GM21528 (cell line): ENCODE measurements around the gene TAF1A.

ENCODE experiments used
- ATAC-seq: cut with Tn5 transposase; IDR thresholded peaks from one replicate; pipeline ENCODE4 v1.9.1; 2021; ENCODE audit warnings: mild to moderate bottlenecking, moderate library complexity; ENCODE audit not compliant: unreplicated experiment, low FRiP score

Gene TAF1A

GRCh38 chr1:222540598-222540995 lies 49.1 kb downstream of the TAF1A start:
- no peak for ATAC-seq

GRCh38 chr1:222539951-222540597 lies 49.7 kb downstream of the TAF1A start:
- ATAC-seq, result no peak

- ATAC-seq, result no peak
Measured at GRCh38 chr1:222535455-222535854, 54.3 kb downstream of the TAF1A start.

DNA sequence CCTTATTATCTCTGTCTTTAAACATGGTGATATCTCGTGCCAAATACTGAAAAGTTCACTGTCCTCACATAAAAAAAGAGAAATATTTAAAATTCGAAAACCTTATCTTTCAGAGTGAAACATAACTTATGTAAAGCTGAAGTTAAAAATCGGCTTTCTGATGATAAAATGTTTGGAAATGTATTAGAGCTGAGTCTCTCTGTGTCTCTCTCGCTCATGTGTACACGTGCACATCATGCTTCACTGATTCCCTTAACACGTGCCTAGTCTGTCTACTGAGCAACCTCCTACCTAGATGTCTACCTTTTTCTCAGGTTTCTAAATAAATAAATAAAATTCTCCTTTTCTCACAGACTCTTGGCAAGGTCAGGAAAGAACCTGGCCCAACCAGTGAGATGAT lies 58.9 kb downstream of the TAF1A start:
- no peak for ATAC-seq

DNA sequence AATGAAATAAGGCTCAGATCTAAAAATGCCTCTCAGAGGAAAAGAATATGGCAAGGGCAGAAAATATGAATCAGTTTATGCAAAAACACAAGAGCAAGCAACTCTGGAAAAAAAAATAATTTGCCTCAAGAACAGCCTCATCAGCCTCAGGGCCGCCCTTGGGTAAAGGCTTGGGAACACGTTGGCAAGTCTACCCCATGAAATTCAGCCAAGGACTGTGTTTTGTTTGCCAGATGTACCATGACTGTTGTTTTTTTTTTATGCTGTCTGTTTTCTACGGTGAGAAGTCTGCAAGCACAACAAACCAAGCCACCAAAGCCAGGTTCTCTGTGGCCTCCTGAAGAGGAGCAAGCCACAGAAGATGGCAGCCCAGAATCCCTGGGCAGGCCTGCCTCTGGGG lies 59.8 kb downstream of the TAF1A start:
- ATAC-seq, result no peak

- no peak for ATAC-seq
Measured at GRCh38 chr1:222529181-222529580, 60.6 kb downstream of the TAF1A start.

- no peak for ATAC-seq
Measured at GRCh38 chr1:222525951-222526350, 63.8 kb downstream of the TAF1A start.

DNA sequence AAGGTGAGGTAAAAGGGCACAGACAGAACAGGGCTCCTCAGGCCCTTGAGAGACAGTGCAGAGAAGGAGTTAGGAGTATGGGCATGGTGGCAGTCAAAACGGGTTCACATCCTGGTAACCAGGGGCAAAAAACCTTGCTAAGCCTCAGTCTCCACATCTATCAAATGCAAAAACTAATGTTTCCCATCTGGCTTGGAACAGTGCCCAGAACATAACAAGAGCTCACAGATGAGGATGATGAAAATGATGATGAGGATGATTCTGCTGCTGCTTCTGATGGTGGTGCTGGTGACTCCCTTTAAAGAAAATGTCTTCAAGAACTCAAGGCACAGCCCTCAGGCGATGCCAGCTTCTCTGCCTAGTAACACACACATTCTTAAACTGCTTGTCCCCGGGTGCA lies 65.9 kb downstream of the TAF1A start:
- no peak for ATAC-seq

DNA sequence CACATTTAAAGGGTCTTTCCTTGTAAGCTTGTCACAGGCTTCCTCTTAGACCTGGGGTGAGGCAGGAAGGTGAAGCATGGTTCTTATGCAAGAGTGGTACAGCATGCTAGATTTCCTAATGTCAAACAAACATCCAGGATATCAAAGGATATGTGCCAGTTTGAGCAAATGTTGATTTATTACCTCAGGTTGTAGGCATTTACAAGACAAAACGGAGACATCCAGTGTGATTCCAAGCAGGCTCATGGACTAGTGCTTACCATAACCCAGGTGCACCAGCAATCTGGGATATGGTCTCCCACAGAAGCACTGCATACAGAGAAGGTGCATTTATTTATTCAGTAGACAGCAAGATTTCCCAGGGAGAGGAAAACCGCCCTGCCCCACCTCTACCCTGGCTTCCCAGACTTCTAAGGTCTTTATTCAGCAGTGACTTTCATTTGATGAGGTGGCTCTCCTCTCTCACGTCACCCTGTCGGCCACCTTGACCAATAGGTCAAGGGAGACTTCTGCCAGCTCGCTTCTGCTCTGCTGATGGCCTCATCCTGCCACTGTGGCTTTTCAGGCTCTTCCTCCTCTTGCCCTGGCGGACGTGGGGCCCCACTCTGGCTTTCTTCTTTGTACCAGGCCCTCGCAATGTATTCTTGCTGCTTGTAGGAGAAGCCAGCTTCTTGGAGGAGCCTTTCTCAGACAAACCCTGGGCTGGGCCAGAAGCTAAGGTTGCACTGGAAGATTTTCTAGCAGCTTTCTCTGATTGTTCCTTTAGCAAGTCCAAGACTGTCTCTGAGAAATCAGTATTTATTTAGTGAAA lies 67.4 kb downstream of the TAF1A start:
- no peak for ATAC-seq

DNA sequence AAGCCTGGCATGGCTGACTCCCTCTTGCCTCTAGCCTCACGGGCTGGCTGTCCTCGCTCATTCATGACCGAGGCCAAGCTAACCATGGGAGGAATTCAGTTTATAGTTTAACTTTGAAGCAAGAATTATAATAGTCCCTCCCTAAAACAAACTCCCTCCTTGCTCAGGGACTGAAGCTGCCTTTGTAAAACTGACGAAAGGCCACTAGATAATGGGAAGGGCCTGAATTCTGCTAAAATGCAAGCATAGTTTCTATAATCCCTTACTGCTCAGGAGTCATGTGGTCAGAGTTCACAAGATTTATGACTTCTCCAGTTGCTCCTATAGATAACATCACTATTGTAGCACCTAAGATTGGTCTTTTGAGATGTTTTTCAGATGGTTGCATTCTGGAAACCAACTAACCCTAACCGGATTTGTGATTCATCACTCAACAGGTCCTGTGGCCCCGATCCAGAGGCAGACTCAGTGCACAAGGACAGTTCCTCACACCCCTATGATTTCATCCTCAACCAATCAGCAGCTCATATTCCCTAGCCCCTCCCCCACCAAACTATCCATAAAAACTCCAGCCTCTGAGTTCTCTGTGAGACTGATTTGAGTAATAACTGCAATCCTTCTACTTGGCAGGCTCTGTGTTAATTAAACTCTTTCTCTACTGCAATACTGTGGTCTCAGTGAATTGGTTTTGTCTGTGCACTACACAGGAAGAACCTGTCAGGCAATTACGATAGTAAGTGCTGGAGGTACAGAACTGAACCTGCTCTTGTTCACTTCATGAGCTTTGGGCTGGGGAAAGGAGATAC lies 68.2 kb downstream of the TAF1A start:
- no peak for ATAC-seq
